HAP-1 (cell line): Measurements from ENCODE around the gene BUD31.
A peak's percentile ranks its signal among the peaks of the same experiment; 100 is the strongest.
"Not testable (repeated sequence)": the region's sequence is repeated elsewhere in the genome, so short reads cannot be mapped to it uniquely, and the experiment has no call there.

Source experiments
- DNase-seq, 2 experiments: peaks; one replicate each; pipeline ENCODE4 v3.0.0-alpha.2; 2016 to 2020; ENCODE audit warnings: low spot score in 2 of 2
- H3K27me3 ChIP-seq: fragments of 250-450 bp; sonication (Bioruptor Pico); 2 replicates; pipeline ENCODE4 v1.5.1; 2020; ENCODE audit warnings: low read depth, mild to moderate bottlenecking, moderate library complexity
- H3K36me3 ChIP-seq: fragments of 250-450 bp; sonication (Bioruptor Pico); replicated peaks from 2 replicates; pipeline ENCODE4 v1.5.1; 2020; ENCODE audit warnings: mild to moderate bottlenecking
- H3K4me1 ChIP-seq: fragments of 250-450 bp; sonication (Bioruptor Pico); 2 replicates; pipeline ENCODE4 v1.5.1; 2020; ENCODE audit warnings: mild to moderate bottlenecking
- H3K4me3 ChIP-seq: fragments of 250-450 bp; sonication (Bioruptor Pico); 2 replicates; pipeline ENCODE4 v1.5.1; 2020; ENCODE audit warnings: mild to moderate bottlenecking, moderate library complexity
- H3K9me3 ChIP-seq: fragments of 250-450 bp; sonication (Bioruptor Pico); 2 replicates; pipeline ENCODE4 v1.5.1; 2020; ENCODE audit warnings: mild to moderate bottlenecking, moderate library complexity
- in situ Hi-C: fragments of 300-500 bp; cut with MboI; formaldehyde crosslinking; loops from 3 replicates; pipeline ENCODE4 v1.14.3; 2020; ENCODE audit warnings: low sequenced_read_pairs, inconsistent platforms, mixed read lengths

Gene BUD31

GRCh38 chr7:99374111-99375064 is 34.4 kb upstream of the BUD31 start, which contains the start of gene ARPC1B:
ARPC1B (plus strand) TSS chr7:99374730; CDS start chr7:99385715, 10,985 bp downstream.
- Histone ChIP-seq H3K27me3 (no peaks in the 10 kb centered on the region), H3K36me3 (peaks cover 3% of the 10 kb centered on the region), H3K4me1 (peaks cover 3% of the 10 kb centered on the region; the same call in 1 of the 2 replicates), H3K4me3 (peak within 1 kb of the TSS; percentile 61), H3K9me3 (no peaks in the 10 kb centered on the region)
- in situ Hi-C loops, result no loop called here
- peak; percentile 58 to 88 for DNase-seq

- Histone ChIP-seq H3K9me3 (no peaks in the 10 kb centered on the region), H3K4me1 (peaks cover 3% of the 10 kb centered on the region; the same call in 1 of the 2 replicates), H3K36me3 (peaks cover 3% of the 10 kb centered on the region), H3K4me3 (peak overlapping the region; percentile 61), H3K27me3 (no peaks in the 10 kb centered on the region)
- peak; percentile 30 to 78 for DNase-seq
- in situ Hi-C loops, result no loop called here
These were observed 33.5 kb upstream of the BUD31 start for GRCh38 chr7:99375070-99375807.

- no peak overlapping the region for H3K4me3 ChIP-seq
- H3K4me1 ChIP-seq, result peaks cover 3% of the 10 kb centered on the region; the same call in 1 of the 2 replicates
- H3K27me3 ChIP-seq, result no peaks in the 10 kb centered on the region
- in situ Hi-C loops, result no loop called here
- H3K36me3 ChIP-seq, result peaks cover 7% of the 10 kb centered on the region
- DNase-seq, result no peak
- no peaks in the 10 kb centered on the region for H3K9me3 ChIP-seq
These were observed 29.7 kb upstream of the BUD31 start for GRCh38 chr7:99379043-99379577.

DNA sequence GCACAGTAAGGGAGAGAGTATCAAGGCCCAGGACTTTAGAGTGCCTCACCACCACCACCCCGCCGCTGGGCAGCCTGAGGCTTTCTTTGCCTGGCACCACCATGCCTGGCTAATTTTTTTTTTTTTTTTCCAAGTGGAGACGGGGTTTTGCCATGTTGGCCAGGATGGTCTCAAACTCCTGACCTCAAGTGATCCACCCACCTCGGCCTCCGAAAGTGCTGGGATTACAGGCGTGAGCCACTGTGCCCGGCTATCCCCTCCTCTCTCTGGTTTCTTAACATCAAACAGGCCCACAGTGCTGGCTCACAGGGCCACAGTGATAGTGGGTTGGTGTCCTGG is 29.1 kb upstream of the BUD31 start:
- H3K4me1 ChIP-seq, DNase-seq, H3K27me3 ChIP-seq, H3K36me3 ChIP-seq, H3K9me3 ChIP-seq, H3K4me3 ChIP-seq, in situ Hi-C loops: not testable (repeated sequence)

- Histone ChIP-seq H3K9me3 (no peaks in the 10 kb centered on the region), H3K4me1 (peaks cover 3% of the 10 kb centered on the region; the same call in 1 of the 2 replicates), H3K36me3 (peaks cover 7% of the 10 kb centered on the region), H3K27me3 (no peaks in the 10 kb centered on the region), H3K4me3 (no peak overlapping the region)
- in situ Hi-C loops, result no loop called here
- no peak for DNase-seq
These were observed 28.5 kb upstream of the BUD31 start for GRCh38 chr7:99380032-99380822.

DNA sequence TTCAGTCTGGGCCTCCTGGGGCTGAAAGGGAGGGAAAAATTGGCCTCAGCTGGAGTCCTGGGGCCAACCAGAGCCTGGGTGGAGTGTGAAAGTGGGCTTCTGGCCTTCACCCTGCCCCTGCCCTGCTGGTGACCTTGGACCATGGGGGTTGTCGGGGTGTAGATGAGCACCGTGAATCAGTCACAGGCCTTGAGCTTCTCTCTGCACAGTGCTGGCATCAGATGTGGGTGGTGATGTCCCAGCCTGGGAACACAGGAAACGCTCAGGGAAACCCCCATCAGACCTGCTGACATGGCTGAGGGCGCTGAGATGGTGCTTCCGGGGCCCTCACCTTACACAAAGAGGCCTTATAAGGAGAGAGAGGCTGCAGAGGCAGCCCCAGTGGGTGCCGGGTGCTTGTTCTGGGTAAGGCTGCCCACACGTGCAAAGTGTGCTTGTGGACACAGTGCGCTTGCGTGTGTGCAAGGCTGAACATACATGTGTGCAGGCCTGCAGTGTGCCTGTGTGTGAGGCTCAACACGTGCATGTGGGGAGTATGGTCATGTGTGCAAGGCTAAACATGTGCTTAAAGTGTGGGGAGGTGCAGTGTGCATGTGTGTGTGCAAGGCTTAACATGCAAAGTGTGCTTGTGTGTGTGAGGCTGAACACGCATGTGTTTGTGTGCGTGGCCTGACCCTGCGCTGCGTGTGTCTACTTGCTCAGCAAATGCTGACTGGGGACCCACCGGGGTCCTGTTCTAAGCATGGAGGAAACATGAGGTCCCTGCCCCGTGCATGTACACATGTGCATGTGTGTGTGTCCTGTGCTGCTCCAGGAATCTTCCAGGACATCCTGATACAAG is 27.7 kb upstream of the BUD31 start:
- Histone ChIP-seq H3K4me3 (no peak overlapping the region), H3K27me3 (no peaks in the 10 kb centered on the region), H3K4me1 (no peaks in the 10 kb centered on the region), H3K9me3 (no peaks in the 10 kb centered on the region), H3K36me3 (peaks cover 7% of the 10 kb centered on the region)
- DNase-seq, result no peak
- in situ Hi-C loops, result no loop called here

- no peak for DNase-seq
- Histone ChIP-seq H3K36me3 (peaks cover 11% of the 10 kb centered on the region), H3K4me1 (no peaks in the 10 kb centered on the region), H3K27me3 (no peaks in the 10 kb centered on the region), H3K9me3 (no peaks in the 10 kb centered on the region), H3K4me3 (no peak overlapping the region)
- in situ Hi-C loops, result no loop called here
These were observed 27.1 kb upstream of the BUD31 start for GRCh38 chr7:99381664-99382075.

GRCh38 chr7:99383203-99383602 is 25.6 kb upstream of the BUD31 start:
- no peak overlapping the region for H3K4me3 ChIP-seq
- DNase-seq, result no peak
- peaks cover 16% of the 10 kb centered on the region for H3K36me3 ChIP-seq
- in situ Hi-C loops, result no loop called here
- H3K9me3 ChIP-seq, result no peaks in the 10 kb centered on the region
- no peaks in the 10 kb centered on the region for H3K4me1 ChIP-seq
- H3K27me3 ChIP-seq, result no peaks in the 10 kb centered on the region

GRCh38 chr7:99383791-99384370 is 24.9 kb upstream of the BUD31 start:
- H3K4me1 ChIP-seq, result no peaks in the 10 kb centered on the region
- H3K36me3 ChIP-seq, result peaks cover 18% of the 10 kb centered on the region
- no peak for DNase-seq
- no peaks in the 10 kb centered on the region for H3K9me3 ChIP-seq
- no peaks in the 10 kb centered on the region for H3K27me3 ChIP-seq
- in situ Hi-C loops, result no loop called here
- no peak overlapping the region for H3K4me3 ChIP-seq

DNA sequence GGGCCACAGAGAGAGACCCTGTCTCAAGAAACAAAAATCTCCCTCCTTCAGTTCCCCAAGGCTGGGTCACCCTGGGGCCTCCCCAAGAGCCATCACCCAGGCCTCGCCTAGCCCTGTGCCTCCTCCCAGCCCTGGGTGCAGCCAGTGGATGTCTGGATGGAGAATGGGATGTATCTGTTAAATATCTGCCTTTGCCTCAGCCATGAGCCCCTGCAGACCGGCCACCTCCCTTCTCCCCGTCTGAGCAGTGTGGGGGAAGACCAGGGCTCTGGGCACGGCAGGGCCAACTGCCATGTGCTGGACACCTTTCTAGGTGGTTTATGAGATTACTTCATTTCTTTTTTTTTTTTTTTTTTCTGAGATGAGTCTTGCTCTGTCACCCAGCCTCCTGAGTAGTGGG is 24.2 kb upstream of the BUD31 start:
- peaks cover 18% of the 10 kb centered on the region for H3K36me3 ChIP-seq
- in situ Hi-C loops, result no loop called here
- H3K9me3 ChIP-seq, result no peaks in the 10 kb centered on the region
- no peak overlapping the region for H3K4me3 ChIP-seq
- no peak for DNase-seq
- H3K4me1 ChIP-seq, result no peaks in the 10 kb centered on the region
- no peaks in the 10 kb centered on the region for H3K27me3 ChIP-seq

DNA sequence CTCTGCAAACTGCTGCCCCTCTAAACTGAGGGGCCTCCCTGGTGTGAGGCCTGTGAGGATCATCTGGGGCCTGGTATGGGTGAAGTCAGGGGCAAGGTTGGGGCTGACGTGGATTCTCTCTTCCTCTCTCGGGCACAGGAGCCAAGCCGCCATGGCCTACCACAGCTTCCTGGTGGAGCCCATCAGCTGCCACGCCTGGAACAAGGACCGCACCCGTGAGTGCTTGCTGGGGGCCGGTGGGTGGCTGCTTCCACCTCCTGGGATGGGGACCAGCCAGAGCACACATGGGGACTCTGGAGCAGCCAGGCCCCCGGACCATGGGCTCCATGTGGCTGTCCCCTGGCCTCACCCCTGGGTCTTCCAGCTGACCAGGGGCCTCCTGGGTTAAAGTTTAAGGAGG is 23.2 kb upstream of the BUD31 start:
- no peak for DNase-seq
- peaks cover 24% of the 10 kb centered on the region for H3K36me3 ChIP-seq
- in situ Hi-C loops, result no loop called here

GRCh38 chr7:99386584-99387238 is 22.1 kb upstream of the BUD31 start:
- no peaks in the 10 kb centered on the region for H3K27me3 ChIP-seq
- H3K4me1 ChIP-seq, result no peaks in the 10 kb centered on the region
- peaks cover 31% of the 10 kb centered on the region for H3K36me3 ChIP-seq
- peak; percentile 28 to 56 for DNase-seq
- no peak overlapping the region for H3K4me3 ChIP-seq
- H3K9me3 ChIP-seq, result no peaks in the 10 kb centered on the region
- in situ Hi-C loops, result no loop called here

More for the DNA sequence above, 23.2 kb upstream of the BUD31 start:
- Histone ChIP-seq H3K4me3 (no peak overlapping the region), H3K4me1 (no peaks in the 10 kb centered on the region), H3K27me3 (no peaks in the 10 kb centered on the region), H3K9me3 (no peaks in the 10 kb centered on the region)
